Smooth muscle cell of the brain vasculature (primary cell): Measurements from ENCODE around the gene PLA2G5.

Experiments used
- DNase-seq: peaks from one replicate; pipeline ENCODE4 v3.0.0-alpha.2; 2012; ENCODE audit warnings: low read depth, low spot score

PLA2G5 gene

DNA sequence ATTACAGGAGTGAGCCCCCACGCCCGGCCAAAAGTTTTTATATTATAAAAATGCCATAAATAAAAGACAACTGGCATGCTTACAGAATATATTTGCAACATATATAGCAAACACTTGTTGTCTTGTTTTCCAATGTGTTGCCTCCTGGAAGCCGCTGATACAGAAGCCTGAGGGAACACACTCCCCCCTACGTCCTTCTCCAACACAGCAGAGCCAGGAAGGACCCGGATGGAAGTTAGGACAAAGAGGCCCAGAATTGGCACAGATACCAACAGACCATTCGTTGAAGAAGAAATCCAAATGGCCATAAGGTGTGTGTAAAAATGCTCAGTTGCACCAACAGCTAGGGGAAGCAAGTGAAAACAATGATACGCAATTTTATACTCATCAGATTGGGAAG, 1.3 kb upstream of the PLA2G5 start:
- no peak for DNase-seq

DNA sequence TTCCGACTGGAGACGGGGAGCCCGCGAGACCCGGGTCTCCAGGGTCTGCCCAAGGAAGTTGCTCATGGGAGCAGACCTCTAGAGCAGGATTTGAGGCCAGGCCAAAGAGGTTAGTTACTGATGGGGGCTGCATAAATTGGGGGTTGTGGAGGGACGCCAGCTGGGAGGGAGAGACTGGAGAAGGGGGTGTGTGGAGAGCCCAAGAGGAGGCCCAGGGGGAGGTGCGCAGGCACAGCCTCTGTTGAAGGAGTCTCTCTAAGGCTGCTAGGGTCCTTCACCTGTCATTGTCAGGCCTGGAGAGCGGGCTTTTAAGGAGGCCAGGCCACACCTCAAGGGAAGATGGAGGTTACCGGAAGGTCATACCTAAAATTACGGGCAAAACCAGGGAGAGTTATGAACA, 363 bp downstream of the PLA2G5 start:
- DNase-seq, result no peak

DNA sequence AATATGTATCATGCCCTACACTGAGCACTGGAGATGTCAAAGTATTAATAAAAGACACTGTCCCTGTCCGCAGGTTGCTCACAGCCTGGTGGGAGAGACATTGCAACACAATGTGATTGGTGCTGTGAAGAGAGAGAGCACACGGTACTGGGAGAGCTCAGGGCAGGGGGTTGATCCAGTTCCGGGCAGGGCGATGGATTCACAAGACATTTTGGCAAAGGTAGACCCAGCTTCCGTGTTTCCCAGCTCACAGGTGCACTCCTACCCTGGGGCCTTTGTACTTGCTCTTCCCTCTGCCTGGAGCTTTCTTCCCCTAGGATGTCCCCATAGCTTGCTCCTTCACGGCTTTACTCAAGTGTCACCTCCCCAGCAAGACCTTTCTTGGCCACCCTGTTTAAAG, 1.4 kb downstream of the PLA2G5 start:
- no peak for DNase-seq

DNA sequence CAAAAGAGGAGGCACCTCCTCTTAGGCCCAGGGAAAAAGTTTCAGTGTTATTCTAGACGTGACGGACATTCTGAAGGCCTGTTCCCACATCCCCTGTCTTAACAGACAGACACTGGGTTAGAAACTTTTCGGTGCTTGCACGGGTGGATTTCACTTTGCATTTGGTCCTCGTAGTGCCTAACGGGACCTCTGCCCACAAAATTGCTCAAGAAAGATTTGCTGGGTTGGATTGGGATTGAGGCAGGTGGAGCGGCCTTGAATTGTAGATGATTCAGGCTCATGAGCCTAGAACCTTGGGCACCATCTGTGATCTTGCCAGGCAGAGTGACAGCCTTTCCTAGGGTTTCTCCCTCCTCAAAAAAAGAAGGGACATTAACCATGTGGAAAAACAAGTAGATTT, 2.8 kb downstream of the PLA2G5 start:
- no peak for DNase-seq

DNA sequence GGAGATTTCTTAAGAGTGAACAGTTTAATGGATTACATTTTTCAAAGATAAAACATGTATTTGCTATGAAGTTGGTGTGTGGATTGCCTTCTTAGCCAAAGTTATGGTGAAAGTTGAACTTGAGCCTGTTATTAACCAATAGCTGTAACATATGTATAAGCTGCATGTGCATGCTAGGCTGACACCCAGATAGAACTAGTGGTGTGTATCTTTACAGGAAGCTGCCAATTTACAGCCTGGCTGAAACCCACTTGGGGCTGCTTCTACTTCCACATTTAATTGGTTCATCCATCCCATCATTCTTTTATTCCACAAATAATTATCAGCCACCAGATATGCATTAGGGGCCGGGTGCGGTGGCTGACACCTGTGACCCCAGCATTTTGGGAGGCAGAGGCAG, 3.3 kb downstream of the PLA2G5 start:
- DNase-seq, result no peak

DNA sequence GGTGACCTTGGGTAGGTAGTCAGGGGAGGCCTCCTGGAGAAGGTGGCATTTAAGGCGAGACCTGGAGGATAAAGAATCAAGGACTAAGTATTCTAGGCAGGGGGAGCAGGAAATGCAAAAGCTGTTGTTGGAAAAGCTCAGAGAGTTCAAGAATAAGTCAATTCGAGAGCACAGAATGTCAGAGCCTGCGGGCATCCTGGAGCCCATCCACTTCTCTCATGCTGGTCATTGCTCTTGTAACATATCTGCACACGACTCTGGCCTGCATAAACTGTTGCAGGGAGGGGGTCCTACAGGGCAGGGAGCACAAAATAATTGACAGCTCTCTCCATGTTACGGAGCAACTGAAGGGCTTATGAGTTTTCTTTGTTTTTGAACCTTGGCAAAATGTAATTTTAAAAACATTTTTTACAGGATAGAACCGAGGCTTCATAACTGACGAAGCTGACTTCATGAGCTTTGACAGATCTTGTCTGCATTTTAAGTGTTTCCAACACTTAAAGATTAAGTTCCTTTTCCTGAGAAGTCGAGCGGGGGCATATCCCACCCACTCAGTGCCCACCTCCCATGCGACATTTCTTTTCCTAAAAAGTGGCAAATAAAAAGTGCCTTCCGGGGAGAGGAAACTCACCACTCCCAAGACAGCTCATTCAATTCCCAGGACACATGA, 4.2 kb downstream of the PLA2G5 start:
- DNase-seq, result no peak

DNA sequence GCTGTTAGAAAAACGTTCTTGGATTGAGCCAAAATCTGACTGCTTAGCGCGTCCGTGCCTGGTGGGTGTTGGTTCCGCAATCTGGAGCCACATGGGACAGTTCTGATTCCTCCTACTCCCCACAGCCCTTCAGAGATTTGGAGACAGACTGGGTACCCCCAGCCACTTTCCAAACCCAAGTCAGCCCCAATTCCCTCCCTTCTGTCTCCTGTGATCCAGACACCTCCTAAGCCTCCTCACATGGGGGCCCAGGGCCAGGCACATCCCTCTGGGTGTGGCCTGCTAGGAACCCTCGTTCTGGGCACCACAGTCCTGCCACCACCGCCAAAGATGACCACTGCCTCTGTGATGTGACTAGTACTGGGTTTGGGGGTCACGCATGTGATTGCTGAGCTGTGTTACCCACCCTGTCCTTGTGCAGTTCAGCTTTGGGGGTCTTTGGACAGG, 4.8 kb downstream of the PLA2G5 start:
- no peak for DNase-seq

DNA sequence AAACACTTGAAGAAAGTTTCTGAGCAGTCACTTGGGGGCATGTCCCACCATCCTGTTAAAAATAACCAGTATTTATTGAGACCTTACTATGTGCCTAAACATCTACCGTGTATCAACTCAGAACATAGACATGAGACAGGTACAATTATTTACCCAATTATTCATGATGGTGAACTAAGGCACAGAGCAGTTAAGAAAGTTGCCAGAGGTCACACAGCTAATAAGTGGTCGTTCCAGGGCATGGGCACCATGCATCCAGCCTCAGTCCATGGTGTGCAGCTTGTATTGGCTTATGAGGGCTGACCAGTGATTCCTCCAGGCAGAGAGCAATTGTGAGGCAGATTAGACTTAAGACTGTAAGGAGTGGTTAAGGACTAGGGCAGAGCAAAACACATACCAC, 5.4 kb downstream of the PLA2G5 start:
- no peak for DNase-seq

DNA sequence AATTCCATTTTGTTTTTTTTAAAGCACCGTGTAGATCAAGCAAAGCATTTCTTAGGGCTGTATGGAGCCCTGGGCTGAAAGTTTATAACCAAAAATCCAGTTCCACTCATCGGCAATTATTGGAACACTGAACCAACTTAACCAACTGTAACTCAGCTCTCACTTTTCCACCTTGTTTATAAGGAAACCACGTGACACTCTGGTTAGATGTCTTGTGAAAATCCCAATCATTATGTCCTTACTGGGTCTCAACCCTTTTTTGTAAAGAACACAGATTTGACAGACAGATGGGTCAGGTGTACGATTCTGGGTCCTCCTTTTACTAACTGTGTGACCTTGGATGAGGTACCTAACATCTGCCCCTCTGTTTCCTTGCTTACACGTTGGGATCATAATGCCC, 6.2 kb downstream of the PLA2G5 start:
- DNase-seq, result no peak

DNA sequence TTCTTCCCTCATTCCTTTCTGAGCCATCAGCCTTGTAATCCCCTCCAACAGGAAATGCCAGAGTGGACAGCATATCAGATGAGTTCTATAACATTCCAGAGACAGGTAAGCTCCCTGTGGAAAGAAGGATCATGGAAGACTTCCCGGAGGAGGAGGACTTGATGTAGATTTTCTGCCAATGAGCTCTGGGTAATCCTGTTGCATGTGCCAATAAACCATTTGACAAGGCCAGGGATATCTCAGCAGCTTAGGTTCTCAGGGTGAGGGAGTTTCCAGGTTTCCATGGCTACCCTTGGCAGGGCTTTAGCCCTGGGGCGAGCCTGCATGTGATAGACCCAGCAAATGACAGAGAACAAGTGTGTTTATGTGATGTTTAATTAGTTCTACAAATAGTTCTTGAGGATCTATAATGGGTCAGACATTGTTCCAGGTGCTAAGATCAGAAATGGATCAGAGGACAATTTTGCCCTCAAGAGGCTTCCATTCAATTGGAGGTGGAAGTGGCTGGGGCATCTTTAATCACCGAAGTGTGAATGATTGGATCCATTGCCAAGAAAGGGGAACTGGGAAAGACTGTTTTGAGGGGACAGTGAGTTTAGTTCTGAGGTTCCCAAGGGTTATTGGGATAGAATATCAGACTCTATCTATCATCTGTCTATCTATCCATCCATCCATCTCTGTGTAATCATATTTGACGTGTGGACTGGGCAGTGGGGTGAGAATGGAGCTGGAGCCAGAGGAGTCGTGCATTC, 6.9 kb downstream of the PLA2G5 start:
- no peak for DNase-seq

DNA sequence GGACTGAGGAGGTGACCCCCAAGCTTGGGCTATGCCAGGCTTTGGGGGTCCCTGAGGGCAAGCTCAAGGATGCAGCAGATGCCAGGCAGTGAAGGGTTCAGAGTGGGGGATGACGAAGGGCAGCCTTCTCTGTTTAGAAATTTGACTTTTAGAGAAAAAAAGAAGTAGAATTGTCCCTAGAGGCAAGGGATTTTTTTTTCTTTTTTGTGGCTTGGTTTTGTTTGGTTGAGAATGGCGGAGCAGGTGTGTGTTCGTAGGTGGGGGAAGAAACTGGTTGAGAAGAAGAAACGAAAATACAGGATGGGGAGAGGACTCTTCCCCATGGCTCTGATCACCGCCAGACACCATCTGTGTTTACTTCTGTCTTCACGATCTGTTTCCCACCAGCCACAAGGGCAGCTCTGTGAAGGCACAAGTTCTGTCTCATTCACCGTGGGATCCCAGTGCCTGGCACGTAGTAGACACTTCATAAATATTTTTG, 8.2 kb downstream of the PLA2G5 start:
- DNase-seq, result no peak

DNA sequence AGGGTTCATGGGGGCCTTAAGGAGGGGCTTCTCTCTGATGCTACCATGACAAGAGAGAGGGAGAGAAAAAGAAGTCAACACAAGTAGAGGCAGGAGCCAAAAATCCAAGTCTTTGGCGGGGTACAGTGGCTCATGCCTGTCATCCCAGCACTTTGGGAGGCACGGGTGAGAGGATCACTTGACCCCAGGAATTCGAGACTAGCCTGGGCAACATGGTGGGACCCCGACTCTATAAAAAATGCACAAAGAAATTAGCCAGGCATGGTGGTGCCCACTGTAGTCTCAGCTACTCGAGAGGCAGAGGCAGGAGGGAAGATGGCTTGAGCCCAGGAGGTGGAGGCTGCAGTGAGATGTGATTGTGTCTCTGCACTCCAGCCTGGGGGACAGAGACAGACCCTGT, 8.7 kb downstream of the PLA2G5 start:
- no peak for DNase-seq

DNA sequence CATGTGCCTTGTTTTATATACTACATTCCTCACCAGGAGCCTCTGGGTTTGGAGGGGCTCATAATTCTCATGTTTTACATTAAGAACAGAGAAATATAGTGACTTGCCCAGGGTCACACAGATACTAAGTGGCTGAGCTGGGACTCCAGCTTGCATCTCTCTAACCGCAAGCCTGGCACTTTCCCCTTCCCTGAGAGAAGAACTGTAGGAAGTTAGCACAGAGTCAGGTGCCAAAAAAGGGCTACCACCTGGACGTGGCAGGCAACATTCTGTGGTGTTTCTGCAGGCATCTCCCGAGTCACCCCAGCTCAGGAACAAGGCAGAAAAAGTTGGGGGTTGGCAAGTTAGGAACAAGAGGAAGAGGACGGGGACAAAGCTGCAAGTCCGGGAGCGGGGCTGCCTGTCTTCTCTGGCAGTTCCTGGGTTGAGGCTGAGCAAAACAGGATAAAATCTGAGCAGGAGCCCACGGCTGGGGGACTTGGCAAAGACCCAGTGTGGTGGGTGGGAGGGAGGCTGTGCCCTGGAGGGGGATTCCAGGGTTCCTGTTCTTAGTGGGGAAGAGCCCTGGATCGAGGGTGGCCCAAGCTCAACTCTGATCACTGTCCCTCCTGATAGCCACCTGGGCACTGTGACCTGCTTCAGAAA, 9.8 kb downstream of the PLA2G5 start:
- DNase-seq, result no peak

DNA sequence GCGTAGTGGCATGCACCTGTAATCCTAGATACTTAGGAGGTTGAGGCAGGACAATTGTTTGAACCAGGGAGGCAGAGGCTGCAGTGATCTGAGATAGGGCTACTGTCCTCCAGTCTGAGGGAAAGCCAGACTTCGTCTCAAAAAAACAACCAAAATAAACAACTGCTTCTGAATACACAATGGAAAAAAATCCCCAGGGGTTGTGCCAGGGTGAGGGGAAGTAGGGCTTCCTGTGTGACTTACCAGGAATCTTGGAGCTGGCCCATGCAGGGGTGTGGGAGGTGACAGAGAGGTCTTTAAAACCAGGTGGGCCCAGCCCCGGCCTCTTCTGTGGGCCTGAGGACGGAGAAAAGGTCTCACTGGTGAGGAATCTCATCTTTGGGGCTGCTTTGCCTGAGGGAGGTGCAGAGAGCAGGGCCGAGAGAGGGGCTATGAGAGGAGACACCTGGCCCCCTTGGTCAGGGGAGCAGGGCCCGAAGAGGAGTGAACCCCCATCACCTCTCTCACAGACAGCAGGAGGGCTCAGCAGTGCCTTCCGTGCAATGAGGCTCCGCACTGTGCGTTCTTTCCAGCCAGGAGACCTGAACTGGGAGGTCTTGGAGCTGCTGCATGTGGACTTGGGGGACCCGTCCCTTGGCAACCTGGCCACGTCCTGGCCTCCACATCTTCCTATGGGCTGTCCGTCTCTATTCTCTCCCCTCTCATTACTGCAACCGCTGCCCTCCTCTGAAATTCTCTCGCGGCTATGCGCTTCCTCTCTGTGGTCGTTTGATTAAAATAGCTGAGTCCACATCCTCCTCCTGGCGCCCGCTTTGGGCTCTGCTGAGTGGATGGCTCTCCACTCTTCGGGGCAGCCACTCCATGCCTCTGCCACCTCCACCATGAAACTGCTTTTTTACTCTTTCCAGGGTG, 10.7 kb downstream of the PLA2G5 start:
- no peak for DNase-seq

DNA sequence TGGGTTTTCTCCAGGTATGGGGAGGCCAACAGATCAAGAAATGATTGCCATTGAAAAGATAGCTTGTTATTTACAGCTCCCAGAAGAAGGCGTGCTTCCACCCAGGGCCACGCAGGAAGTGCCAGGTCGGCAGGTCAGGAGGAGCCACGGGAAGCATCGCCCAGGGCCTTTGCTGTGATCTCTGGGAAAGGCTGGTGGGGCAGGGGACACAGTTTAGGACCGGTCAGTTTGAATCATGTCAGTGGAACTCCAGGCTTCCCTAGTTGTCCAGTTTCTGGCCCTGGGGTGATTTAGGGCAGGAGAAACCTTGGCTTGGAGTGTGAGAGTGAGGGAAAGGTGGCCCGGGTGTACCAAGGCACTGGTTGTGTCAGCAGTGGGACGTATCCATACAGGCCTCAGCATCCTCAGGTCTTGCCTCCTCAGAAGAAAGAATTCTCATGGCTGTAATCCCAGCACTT, 11.4 kb downstream of the PLA2G5 start:
- no peak for DNase-seq

DNA sequence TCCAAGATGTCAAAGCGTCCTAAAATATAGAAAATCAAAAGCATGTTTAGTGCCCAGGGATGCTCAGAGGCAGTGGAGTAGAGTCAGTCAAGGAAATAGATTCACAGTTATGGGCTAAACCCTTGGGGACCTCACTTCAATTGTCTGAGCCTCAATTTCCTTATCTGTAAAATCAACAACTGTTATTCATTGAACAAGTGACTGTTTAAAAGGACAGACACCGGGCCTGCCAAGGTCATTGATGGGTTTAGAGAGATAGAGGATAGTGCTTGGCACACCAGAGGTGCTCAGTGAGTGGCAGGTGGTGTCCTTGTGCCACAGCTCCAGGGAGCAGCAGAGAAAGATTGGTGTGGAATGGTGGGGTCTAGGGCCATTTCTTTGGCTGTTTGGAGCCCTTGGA, 12.8 kb downstream of the PLA2G5 start:
- no peak for DNase-seq

DNA sequence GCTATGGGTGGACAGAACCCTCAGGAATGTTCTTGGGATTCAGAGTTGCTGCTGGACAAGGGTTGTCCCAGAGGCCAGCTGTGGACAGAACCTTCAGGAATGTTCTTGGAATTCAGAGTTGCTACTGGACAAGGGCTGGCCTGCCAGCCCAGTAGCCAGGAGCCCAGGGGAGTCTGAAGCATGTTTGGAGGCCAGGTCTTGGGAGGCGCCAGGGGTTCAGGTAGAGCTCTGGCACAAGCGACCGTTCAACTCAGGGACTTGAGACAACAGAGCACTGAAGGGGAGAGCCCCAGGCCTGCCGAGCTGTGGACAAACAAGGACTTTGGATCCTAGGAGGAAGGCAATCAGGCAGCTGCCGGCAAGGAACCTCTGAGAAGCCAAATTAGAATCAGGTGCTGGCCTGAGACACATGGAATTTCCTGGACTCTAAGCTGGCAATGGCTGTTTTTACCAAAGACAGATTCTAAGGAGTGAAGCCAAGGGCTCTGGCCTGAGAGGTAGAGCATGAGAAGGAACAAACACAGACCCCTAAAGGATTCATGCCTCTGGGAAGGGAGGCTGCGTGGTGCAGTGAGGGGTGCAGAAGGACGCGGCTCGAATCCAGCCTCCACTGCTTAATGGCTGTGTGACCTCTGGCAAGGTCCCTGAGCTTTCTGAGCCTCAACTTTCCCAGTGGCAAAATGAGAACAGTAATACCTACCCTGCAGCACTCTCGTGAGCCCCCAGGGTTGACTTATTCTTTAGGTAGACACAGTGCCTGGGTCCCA, 13.4 kb downstream of the PLA2G5 start:
- DNase-seq, result no peak

DNA sequence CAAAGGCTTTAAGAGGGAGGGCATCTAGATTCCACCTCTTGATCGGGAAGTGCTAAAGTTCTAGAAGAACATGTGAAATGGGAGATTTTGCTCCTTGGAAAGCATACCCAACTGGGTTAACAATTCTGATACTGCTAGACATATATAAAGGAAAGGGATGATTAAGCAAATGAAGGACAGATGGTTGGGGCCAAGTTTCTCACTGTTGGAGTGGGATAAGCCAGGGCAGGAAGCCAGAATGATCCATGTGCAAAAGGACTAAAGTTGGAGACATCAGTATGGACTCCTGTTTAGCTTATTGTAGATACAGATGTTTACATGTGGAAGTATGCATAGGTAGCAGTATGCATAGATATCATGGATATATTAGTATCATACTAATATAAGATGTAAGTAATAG, 16.8 kb downstream of the PLA2G5 start:
- no peak for DNase-seq

DNA sequence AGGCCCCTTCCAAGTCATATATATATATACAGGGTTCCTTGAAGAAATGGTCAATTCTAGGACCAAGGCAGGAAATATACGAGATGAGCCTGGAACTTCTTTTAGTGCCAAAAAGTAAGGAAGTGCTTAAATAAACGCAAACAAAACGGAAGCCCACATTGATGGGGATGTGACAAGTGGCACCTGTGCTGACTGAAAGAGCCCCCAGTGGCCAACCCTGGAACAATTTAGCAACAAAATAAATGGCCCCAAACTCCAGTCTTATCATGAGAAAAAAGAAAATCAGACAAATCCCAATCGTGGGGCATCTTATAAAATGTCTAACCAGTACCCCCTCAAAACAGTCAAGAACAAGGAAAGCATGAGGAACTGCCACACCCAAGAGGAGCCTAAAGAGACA, 17.7 kb downstream of the PLA2G5 start:
- no peak for DNase-seq

DNA sequence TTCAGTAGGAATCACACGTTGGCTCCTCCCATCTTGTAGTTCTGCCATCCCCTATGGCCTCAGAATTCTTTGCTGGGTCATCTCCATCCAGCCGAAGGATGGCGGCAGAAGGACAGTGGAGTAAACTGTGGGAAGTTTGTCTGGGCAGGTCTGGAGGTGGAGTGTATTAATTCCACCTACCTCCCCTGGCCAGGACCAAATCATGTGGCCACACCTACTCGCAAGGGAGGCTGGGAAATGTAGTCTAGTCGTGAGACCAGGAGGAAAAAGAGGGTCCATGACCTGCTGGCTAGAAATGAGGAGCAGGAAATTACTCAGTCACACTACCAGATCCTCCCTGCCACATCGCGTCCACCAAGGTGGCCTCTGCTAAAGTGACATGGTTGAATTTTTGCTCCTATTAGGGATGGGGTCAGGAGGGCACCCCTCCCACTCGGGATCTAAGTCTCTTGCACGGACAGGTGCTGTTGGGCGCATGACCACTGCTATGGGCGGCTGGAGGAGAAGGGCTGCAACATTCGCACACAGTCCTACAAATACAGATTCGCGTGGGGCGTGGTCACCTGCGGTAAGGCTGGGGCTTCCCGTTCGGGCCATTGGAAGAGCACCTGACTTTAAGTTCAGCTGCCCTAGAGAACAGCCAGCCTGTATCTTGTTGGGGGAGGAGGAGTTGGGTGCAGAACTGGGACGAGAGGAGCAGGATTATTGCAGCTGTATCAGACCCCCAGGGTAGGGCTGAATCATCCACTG, 19.5 kb downstream of the PLA2G5 start:
- DNase-seq, result no peak
